Mesenchymal stem cell (in vitro differentiated cells and primary cell): Measurements from ENCODE around the gene CTSH.

Experiments used
- DNase-seq: peaks from one replicate; pipeline ENCODE4 v3.0.0-alpha.2; 2013
- H2AFZ ChIP-seq: one replicate; pipeline ENCODE4 v1.6.1; 2013; ENCODE audit warnings: low read depth, mild to moderate bottlenecking, control low read depth, inconsistent platforms, low read length, moderate library complexity
- H2AK5ac ChIP-seq: 2 replicates; pipeline ENCODE4 v1.6.1; 2013; ENCODE audit warnings: low read length, moderate library complexity, mild to moderate bottlenecking, inconsistent platforms; ENCODE audit not compliant: severe bottlenecking
- H2BK120ac ChIP-seq: one replicate; pipeline ENCODE4 v1.6.1; 2013; ENCODE audit warnings: low read depth, mild to moderate bottlenecking, inconsistent platforms, low read length, moderate library complexity
- H2BK12ac ChIP-seq, 2 experiments: one replicate each; pipeline ENCODE4 v1.6.1; 2013; ENCODE audit warnings: inconsistent platforms in 2 of 2, low read length in 2 of 2, mild to moderate bottlenecking in 2 of 2, moderate library complexity in 2 of 2, control low read depth in 1 of 2
- H2BK15ac ChIP-seq: one replicate; pipeline ENCODE4 v1.6.1; 2013; ENCODE audit warnings: mild to moderate bottlenecking, low read depth, inconsistent platforms; ENCODE audit not compliant: poor library complexity, severe bottlenecking
- H2BK5ac ChIP-seq: 2 replicates; pipeline ENCODE4 v1.6.1; 2013; ENCODE audit warnings: low read depth, mild to moderate bottlenecking, low read length, control low read depth, inconsistent platforms; ENCODE audit not compliant: poor library complexity, severe bottlenecking
- H3K14ac ChIP-seq, 2 experiments: one replicate each; pipeline ENCODE4 v1.6.1; 2013; ENCODE audit warnings: inconsistent platforms in 2 of 2, low read length in 2 of 2, control low read depth in 1 of 2, mild to moderate bottlenecking in 1 of 2, moderate library complexity in 1 of 2
- H3K18ac ChIP-seq, 2 experiments: one replicate each; pipeline ENCODE4 v1.6.1; 2013; ENCODE audit warnings: inconsistent platforms in 2 of 2, low read length in 2 of 2, control low read depth in 1 of 2, low read depth in 1 of 2, mild to moderate bottlenecking in 1 of 2
- H3K23ac ChIP-seq, 2 experiments: one replicate each; pipeline ENCODE4 v1.6.1; 2013; ENCODE audit warnings: inconsistent platforms in 2 of 2, low read length in 2 of 2, mild to moderate bottlenecking in 2 of 2, moderate library complexity in 2 of 2, control low read depth in 1 of 2
- H3K27ac ChIP-seq: 2 replicates; pipeline ENCODE4 v1.5.1; 2013; ENCODE audit warnings: mild to moderate bottlenecking, moderate library complexity, low read length, control low read depth, inconsistent platforms; ENCODE audit not compliant: poor library complexity, severe bottlenecking
- H3K27me3 ChIP-seq, 2 experiments: 2 replicates each; pipeline versions ENCODE4 v1.6.1 to v1.7.0; 2013; ENCODE audit warnings: low read length in 2 of 2, mild to moderate bottlenecking in 2 of 2, moderate library complexity in 2 of 2, control low read depth in 1 of 2, inconsistent platforms in 1 of 2; ENCODE audit not compliant: control insufficient read depth in 1 of 2, insufficient read depth in 1 of 2
- H3K36me3 ChIP-seq, 2 experiments: 2 replicates each; pipeline versions ENCODE4 v1.6.1 to v1.7.0; 2013; ENCODE audit warnings: low read length in 2 of 2, control low read depth in 1 of 2, inconsistent platforms in 1 of 2, low read depth in 1 of 2, mild to moderate bottlenecking in 1 of 2; ENCODE audit not compliant: insufficient read depth in 2 of 2, control insufficient read depth in 1 of 2
- H3K4ac ChIP-seq, 2 experiments: one replicate each; pipeline ENCODE4 v1.6.1; 2013; ENCODE audit warnings: inconsistent platforms in 2 of 2, low read length in 2 of 2, mild to moderate bottlenecking in 2 of 2, moderate library complexity in 2 of 2, control low read depth in 1 of 2, low read depth in 1 of 2
- H3K4me1 ChIP-seq: 2 replicates; pipeline ENCODE4 v1.6.1; 2013; ENCODE audit warnings: low read depth, low read length, control low read depth; ENCODE audit not compliant: control insufficient read depth, insufficient read depth
- H3K4me2 ChIP-seq: 2 replicates; pipeline ENCODE4 v1.6.1; 2013; ENCODE audit warnings: low read length, mild to moderate bottlenecking, inconsistent platforms; ENCODE audit not compliant: poor library complexity, severe bottlenecking
- H3K4me3 ChIP-seq, 2 experiments: 2 replicates each; pipeline versions ENCODE4 v1.5.1 to v1.7.0; 2013; ENCODE audit warnings: low read length in 2 of 2, mild to moderate bottlenecking in 2 of 2, control low read depth in 1 of 2, low read depth in 1 of 2; ENCODE audit not compliant: insufficient read depth in 1 of 2
- H3K79me1 ChIP-seq: replicated peaks from 2 replicates; pipeline ENCODE4 v1.6.1; 2013; ENCODE audit warnings: mild to moderate bottlenecking, control low read depth, low read length, inconsistent platforms; ENCODE audit not compliant: poor library complexity, severe bottlenecking
- H3K9ac ChIP-seq: 2 replicates; pipeline ENCODE4 v1.7.0; 2013; ENCODE audit warnings: mild to moderate bottlenecking, low read length, moderate library complexity
- H3K9me3 ChIP-seq: 2 replicates; pipeline ENCODE4 v1.7.0; 2013; ENCODE audit warnings: mild to moderate bottlenecking, low read length; ENCODE audit not compliant: control insufficient read depth
- H4K8ac ChIP-seq: one replicate; pipeline ENCODE4 v1.6.1; 2013; ENCODE audit warnings: inconsistent platforms, mild to moderate bottlenecking, low read length, moderate library complexity
- H4K91ac ChIP-seq: one replicate; pipeline ENCODE4 v1.6.1; 2013; ENCODE audit warnings: mild to moderate bottlenecking, low read length, inconsistent platforms
- WGBS: methylation state at CpG from one replicate; pipeline ENCODE4 v1.1.7; 2013; ENCODE audit warnings: mixed read lengths; 5-methylcytosine and 5-hydroxymethylcytosine counted together

CTSH gene

GRCh38 chr15:78942741-78943140 is 2.1 kb downstream of the CTSH start:
- 85% methylated on average over 4 of the region's 4 CpGs for WGBS
- no peak overlapping the region for H2AK5ac ChIP-seq
- no peak overlapping the region for H3K27ac ChIP-seq
- H3K9me3 ChIP-seq, result no peaks in the 10 kb centered on the region
- no peak overlapping the region for H3K4me2 ChIP-seq
- H3K36me3 ChIP-seq, result no peaks in the 10 kb centered on the region
- no peak overlapping the region for H2BK15ac ChIP-seq
- DNase-seq, result no peak
- H3K4me3 ChIP-seq, result no peak overlapping the region
- H3K9ac ChIP-seq, result no peak overlapping the region
- no peak overlapping the region for H3K4ac ChIP-seq
- H4K8ac ChIP-seq, result no peak overlapping the region
- H3K14ac ChIP-seq, result no peak overlapping the region
- H3K23ac ChIP-seq, result no peak overlapping the region
- no peak overlapping the region for H2BK12ac ChIP-seq
- H3K27me3 ChIP-seq, result peaks cover 28% of the 10 kb centered on the region in 2 experiments
- H3K18ac ChIP-seq, result no peak overlapping the region
- H3K4me1 ChIP-seq, result peaks cover 19% of the 10 kb centered on the region
- H2BK5ac ChIP-seq, result no peak overlapping the region
- H2BK120ac ChIP-seq, result no peak overlapping the region
- no peak overlapping the region for H2AFZ ChIP-seq
- H4K91ac ChIP-seq, result no peak overlapping the region
- no peaks in the 10 kb centered on the region for H3K79me1 ChIP-seq

DNA sequence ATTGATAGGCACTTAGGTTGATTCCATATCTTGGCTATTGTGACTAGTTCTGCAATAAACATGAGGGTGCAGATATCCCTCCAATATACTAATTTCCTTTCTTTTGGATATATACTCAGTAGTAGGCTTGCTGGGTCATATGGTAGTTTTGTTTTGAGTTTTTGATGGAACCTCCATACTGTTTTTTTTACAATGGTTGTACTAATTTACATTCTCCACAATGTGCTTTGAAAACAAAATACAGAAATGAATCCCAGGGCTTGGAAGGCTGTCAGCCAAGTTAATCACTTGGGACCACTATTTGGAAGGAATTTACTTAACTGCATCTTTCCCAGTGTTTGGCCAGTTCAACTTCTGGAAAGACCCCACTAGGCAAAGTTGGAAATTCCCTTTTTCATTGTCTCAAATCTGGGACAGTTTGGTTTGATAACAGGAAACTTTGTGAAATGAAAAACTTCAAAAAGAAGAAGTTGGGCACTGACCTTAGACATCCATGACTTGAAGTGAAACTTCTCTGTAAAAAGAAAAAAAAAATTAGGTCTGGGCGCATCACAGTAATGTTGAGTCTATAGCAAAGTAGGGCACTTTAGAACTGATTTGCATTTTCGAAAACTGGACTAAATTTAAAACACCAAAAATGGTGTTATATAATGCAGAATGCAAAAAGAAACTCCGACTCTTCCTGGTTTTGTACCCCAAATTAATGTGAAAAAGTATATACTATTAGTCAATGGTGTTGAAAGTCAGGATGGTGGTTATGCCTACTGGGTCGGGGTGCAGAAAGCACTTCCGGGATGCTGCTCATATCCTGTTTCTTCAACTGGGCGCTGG is 6.0 kb downstream of the CTSH start:
- H2BK15ac ChIP-seq, result no peak overlapping the region
- H2BK120ac ChIP-seq, result no peak overlapping the region
- H3K9me3 ChIP-seq, result no peaks in the 10 kb centered on the region
- no peaks in the 10 kb centered on the region for H3K36me3 ChIP-seq
- H2BK12ac ChIP-seq, result no peak overlapping the region
- H3K27ac ChIP-seq, result no peak overlapping the region
- no peak overlapping the region for H3K9ac ChIP-seq
- no peak overlapping the region for H3K4me2 ChIP-seq
- no peak overlapping the region for H2BK5ac ChIP-seq
- no peak overlapping the region for H2AFZ ChIP-seq
- no peak overlapping the region for H3K14ac ChIP-seq
- H2AK5ac ChIP-seq, result no peak overlapping the region
- H3K18ac ChIP-seq, result no peak overlapping the region
- H3K4ac ChIP-seq, result no peak overlapping the region
- no peaks in the 10 kb centered on the region for H3K79me1 ChIP-seq
- no peak for DNase-seq
- H3K27me3 ChIP-seq, result peaks cover 3 to 4% of the 10 kb centered on the region in 2 experiments
- no peak overlapping the region for H3K4me3 ChIP-seq
- 95% methylated on average over 6 of the region's 6 CpGs for WGBS
- H3K23ac ChIP-seq, result no peak overlapping the region
- H3K4me1 ChIP-seq, result no peaks in the 10 kb centered on the region
- no peak overlapping the region for H4K8ac ChIP-seq
- H4K91ac ChIP-seq, result no peak overlapping the region

- no peak overlapping the region for H3K4ac ChIP-seq
- peaks cover 0 to 12% of the 10 kb centered on the region in 2 experiments for H3K27me3 ChIP-seq
- 77% methylated on average over 14 of the region's 14 CpGs for WGBS
- no peak overlapping the region for H3K23ac ChIP-seq
- no peak overlapping the region for H4K91ac ChIP-seq
- H2AFZ ChIP-seq, result no peak overlapping the region
- H2BK120ac ChIP-seq, result no peak overlapping the region
- H3K4me3 ChIP-seq, result peak overlapping the region in 1 of 2 experiments; percentile 25
- H2AK5ac ChIP-seq, result no peak overlapping the region
- H3K4me1 ChIP-seq, result no peaks in the 10 kb centered on the region
- no peak for DNase-seq
- H2BK15ac ChIP-seq, result no peak overlapping the region
- H3K27ac ChIP-seq, result no peak overlapping the region
- no peak overlapping the region for H3K18ac ChIP-seq
- no peak overlapping the region for H2BK5ac ChIP-seq
- no peaks in the 10 kb centered on the region for H3K79me1 ChIP-seq
- H3K9ac ChIP-seq, result peak overlapping the region; percentile 39
- no peak overlapping the region for H3K14ac ChIP-seq
- H3K36me3 ChIP-seq, result no peaks in the 10 kb centered on the region
- H4K8ac ChIP-seq, result no peak overlapping the region
- H3K4me2 ChIP-seq, result no peak overlapping the region
- no peak overlapping the region for H2BK12ac ChIP-seq
- H3K9me3 ChIP-seq, result no peaks in the 10 kb centered on the region
Observed at GRCh38 chr15:78937132-78937739, 7.6 kb downstream of the CTSH start.

- Histone ChIP-seq H3K4me2 (no peak overlapping the region), H3K27me3 (peaks cover 0 to 16% of the 10 kb centered on the region in 2 experiments), H2BK15ac (no peak overlapping the region), H3K4ac (no peak overlapping the region), H3K23ac (no peak overlapping the region), H3K4me3 (no peak overlapping the region), H3K4me1 (peaks cover 7% of the 10 kb centered on the region), H3K36me3 (no peaks in the 10 kb centered on the region), H4K8ac (no peak overlapping the region), H2BK5ac (no peak overlapping the region), H3K14ac (no peak overlapping the region), H3K79me1 (no peaks in the 10 kb centered on the region), H4K91ac (no peak overlapping the region), H3K9ac (no peak overlapping the region), H2AFZ (no peak overlapping the region), H2AK5ac (no peak overlapping the region), H3K18ac (no peak overlapping the region), H3K27ac (no peak overlapping the region), H2BK12ac (no peak overlapping the region), H2BK120ac (no peak overlapping the region), H3K9me3 (no peaks in the 10 kb centered on the region)
- DNase-seq, result no peak
- WGBS, result 86% methylated on average over 5 of the region's 5 CpGs
Observed at GRCh38 chr15:78934655-78935023, 10.2 kb downstream of the CTSH start.
